ENCODE data around the gene MBOAT1.

The MBOAT1 gene

DNA sequence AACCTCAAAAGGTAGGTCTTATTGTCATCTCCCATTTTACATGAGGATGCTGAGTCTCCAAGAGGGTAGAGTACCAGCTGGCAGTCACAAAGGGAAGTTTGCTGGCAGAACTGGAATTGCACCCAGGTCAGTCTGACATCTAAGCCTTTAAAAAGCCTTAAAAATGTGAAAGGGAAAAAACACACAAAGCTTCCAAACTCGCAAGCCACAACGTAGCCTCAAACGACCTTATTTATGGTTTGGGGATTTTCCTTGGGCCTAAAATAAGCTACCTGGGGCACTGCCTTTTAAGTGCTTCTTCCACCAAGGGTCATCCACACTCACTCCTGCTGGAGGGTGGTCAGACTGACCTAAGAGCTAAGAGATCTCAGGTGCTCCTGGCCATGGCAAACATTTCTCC is 2.1 kb downstream of the MBOAT1 start:
- no peaks in the 10 kb centered on the region for H4K20me1 ChIP-seq (ENCODE audit: insufficient read depth, low read length, poor library complexity, severe bottlenecking)
- H3K79me2 ChIP-seq (ENCODE audit: insufficient read depth, low read length): peaks cover 54% of the 10 kb centered on the region
- TF ChIP-seq, protein P1, sequence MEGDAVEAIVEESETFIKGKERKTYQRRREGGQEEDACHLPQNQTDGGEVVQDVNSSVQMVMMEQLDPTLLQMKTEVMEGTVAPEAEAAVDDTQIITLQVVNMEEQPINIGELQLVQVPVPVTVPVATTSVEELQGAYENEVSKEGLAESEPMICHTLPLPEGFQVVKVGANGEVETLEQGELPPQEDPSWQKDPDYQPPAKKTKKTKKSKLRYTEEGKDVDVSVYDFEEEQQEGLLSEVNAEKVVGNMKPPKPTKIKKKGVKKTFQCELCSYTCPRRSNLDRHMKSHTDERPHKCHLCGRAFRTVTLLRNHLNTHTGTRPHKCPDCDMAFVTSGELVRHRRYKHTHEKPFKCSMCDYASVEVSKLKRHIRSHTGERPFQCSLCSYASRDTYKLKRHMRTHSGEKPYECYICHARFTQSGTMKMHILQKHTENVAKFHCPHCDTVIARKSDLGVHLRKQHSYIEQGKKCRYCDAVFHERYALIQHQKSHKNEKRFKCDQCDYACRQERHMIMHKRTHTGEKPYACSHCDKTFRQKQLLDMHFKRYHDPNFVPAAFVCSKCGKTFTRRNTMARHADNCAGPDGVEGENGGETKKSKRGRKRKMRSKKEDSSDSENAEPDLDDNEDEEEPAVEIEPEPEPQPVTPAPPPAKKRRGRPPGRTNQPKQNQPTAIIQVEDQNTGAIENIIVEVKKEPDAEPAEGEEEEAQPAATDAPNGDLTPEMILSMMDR (conservative IDR thresholded peaks at IDR 0.05; ENCODE audit: low read length): no peak
- TF ChIP-seq EZH2phosphoT487 (IDR thresholded peaks at IDR 0.05; ENCODE audit: borderline replicate concordance): no peak
- H2AFZ ChIP-seq (ENCODE audit: low read length): no peak overlapping the region
- H3K9me2 ChIP-seq (replicated peaks; ENCODE audit: low read depth, low read length): no peaks in the 10 kb centered on the region
- peak overlapping the region; percentile 99 for H3K4me2 ChIP-seq (ENCODE audit: low read depth, low read length, poor library complexity, severe bottlenecking)
- H3K9ac ChIP-seq (ENCODE audit: low read depth, low read length, poor library complexity, severe bottlenecking): no peak overlapping the region
- peaks cover 70% of the 10 kb centered on the region for H3K4me1 ChIP-seq (ENCODE audit: insufficient read depth, low read length, poor library complexity, severe bottlenecking)
- H3F3A ChIP-seq (ENCODE audit: low read depth): peaks cover 12% of the 10 kb centered on the region; the same call in 1 of the 2 replicates
- no peaks in the 10 kb centered on the region for H3K9me3 ChIP-seq (ENCODE audit: insufficient read depth, low read depth, low read length)
- no peaks in the 10 kb centered on the region for H3K27me3 ChIP-seq (ENCODE audit: insufficient read depth, low read length, poor library complexity, severe bottlenecking)
- H3K36me3 ChIP-seq (ENCODE audit: insufficient read depth, low read length): no peaks in the 10 kb centered on the region
- H3K4me3 ChIP-seq (ENCODE audit: low read length, poor library complexity, severe bottlenecking): peak overlapping the region; percentile 98

DNA sequence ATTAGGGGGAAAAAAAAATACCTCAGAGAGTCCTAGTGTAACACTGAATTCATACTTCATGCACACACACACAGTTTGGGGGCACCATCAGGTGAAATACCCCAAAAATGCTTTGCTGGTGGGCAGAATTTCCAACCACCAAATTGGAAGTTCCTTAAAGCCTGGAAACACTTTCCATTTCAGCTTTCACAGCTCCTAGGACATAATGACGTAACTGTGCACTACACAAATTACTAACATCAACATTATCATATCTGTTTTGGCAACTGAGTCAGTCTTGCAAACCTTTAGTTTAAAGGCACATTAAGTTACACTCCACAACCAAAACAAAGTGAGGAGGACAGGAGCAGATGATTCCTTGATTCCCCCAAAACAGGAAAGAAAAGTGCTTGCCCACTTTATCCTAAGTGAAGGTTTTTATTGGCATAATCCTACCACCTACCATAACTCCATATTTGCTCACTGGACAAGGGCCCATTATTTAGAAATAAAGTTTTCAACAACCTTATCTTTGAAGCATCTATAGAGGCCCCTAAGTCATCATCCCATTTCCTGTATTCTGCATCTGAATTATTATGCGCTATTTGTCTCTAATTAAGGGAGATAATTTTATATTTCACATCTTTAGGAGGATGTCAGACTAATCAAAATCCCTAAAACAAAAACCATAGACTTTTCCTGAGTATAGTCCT is 3.4 kb downstream of the MBOAT1 start:
- Histone ChIP-seq H3K4me2 (ENCODE audit: low read depth, low read length, poor library complexity, severe bottlenecking) (peak overlapping the region; percentile 99), H3K9me2 (replicated peaks; ENCODE audit: low read depth, low read length) (no peaks in the 10 kb centered on the region), H3K27me3 (ENCODE audit: insufficient read depth, low read length, poor library complexity, severe bottlenecking) (no peaks in the 10 kb centered on the region), H3K9ac (ENCODE audit: low read depth, low read length, poor library complexity, severe bottlenecking) (peak overlapping the region; percentile 12), H3F3A (ENCODE audit: low read depth) (peaks cover 12% of the 10 kb centered on the region; the same call in 1 of the 2 replicates), H3K36me3 (ENCODE audit: insufficient read depth, low read length) (no peaks in the 10 kb centered on the region), H3K9me3 (ENCODE audit: insufficient read depth, low read depth, low read length) (no peaks in the 10 kb centered on the region), H3K79me2 (ENCODE audit: insufficient read depth, low read length) (peaks cover 61% of the 10 kb centered on the region), H3K4me1 (ENCODE audit: insufficient read depth, low read length, poor library complexity, severe bottlenecking) (peaks cover 83% of the 10 kb centered on the region), H3K4me3 (ENCODE audit: low read length, poor library complexity, severe bottlenecking) (peak overlapping the region; percentile 98), H4K20me1 (ENCODE audit: insufficient read depth, low read length, poor library complexity, severe bottlenecking) (no peaks in the 10 kb centered on the region), H2AFZ (ENCODE audit: low read length) (no peak overlapping the region)
- TF ChIP-seq EZH2phosphoT487 (IDR thresholded peaks at IDR 0.05; ENCODE audit: borderline replicate concordance): no peak
- TF ChIP-seq, protein P1 (conservative IDR thresholded peaks at IDR 0.05; ENCODE audit: low read length): no peak

DNA sequence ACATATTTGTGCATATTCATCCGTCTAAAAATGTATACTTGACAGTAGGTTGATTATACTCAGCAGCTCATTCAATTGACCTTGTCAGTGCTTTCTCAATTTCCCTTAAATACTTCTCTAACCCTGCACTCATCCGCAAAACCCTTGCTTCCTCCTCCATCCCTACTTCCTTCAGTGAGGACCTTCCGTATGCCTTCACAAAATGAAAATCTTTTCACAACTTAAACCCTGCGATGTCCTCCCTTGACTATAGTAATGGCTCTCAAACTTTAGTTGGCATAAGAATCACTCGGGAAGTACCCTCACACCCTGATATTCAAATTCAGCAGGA is 5.2 kb downstream of the MBOAT1 start:
- H3K9me2 ChIP-seq (replicated peaks; ENCODE audit: low read depth, low read length): no peaks in the 10 kb centered on the region
- peak overlapping the region; percentile 30 for H3K4me3 ChIP-seq (ENCODE audit: low read length, poor library complexity, severe bottlenecking)
- peak overlapping the region; percentile 68 for H3K4me2 ChIP-seq (ENCODE audit: low read depth, low read length, poor library complexity, severe bottlenecking)
- no peaks in the 10 kb centered on the region for H3K27me3 ChIP-seq (ENCODE audit: insufficient read depth, low read length, poor library complexity, severe bottlenecking)
- no peak for TF ChIP-seq EZH2phosphoT487 (IDR thresholded peaks at IDR 0.05; ENCODE audit: borderline replicate concordance)
- TF ChIP-seq, protein P1 (conservative IDR thresholded peaks at IDR 0.05; ENCODE audit: low read length): no peak
- H3K9me3 ChIP-seq (ENCODE audit: insufficient read depth, low read depth, low read length): no peaks in the 10 kb centered on the region
- peaks cover 89% of the 10 kb centered on the region for H3K4me1 ChIP-seq (ENCODE audit: insufficient read depth, low read length, poor library complexity, severe bottlenecking)
- peaks cover 77% of the 10 kb centered on the region for H3K79me2 ChIP-seq (ENCODE audit: insufficient read depth, low read length)
- no peaks in the 10 kb centered on the region for H3K36me3 ChIP-seq (ENCODE audit: insufficient read depth, low read length)
- no peak overlapping the region for H2AFZ ChIP-seq (ENCODE audit: low read length)
- H3F3A ChIP-seq (ENCODE audit: low read depth): peaks cover 12% of the 10 kb centered on the region; the same call in 1 of the 2 replicates
- peaks cover 4% of the 10 kb centered on the region for H4K20me1 ChIP-seq (ENCODE audit: insufficient read depth, low read length, poor library complexity, severe bottlenecking)
- H3K9ac ChIP-seq (ENCODE audit: low read depth, low read length, poor library complexity, severe bottlenecking): peak overlapping the region; percentile 36

All from Loucy (cell line).